WTC11 (cell line): Measurements from ENCODE around the gene PSENEN. TPM values are rescaled to one million over a fixed set of nuclear protein-coding genes. Genes with fewer than 3 reads are reported as not detected.

ENCODE experiments used
- ATAC-seq: fragments of 200-7000 bp; cut with Tn5 transposase; 2 replicates; pipeline ENCODE4 v1.10.0; 2021; ENCODE audit warnings: mild to moderate bottlenecking, moderate library complexity
- CTCF ChIA-PET: fragments of 300-600 bp; sonication (Branson Sonifier 250); formaldehyde crosslinking; loops from one replicate; lab custom pipeline; 2021; ENCODE audit warnings: antibody characterized with exemption; lab: Charles Lee
- POLR2A ChIA-PET: fragments of 350-600 bp; sonication (Branson Sonifier 250); formaldehyde crosslinking; loops from one replicate; lab custom pipeline; 2021; ENCODE audit warnings: antibody characterized with exemption; lab: Charles Lee
- DNase-seq: peaks from one replicate; pipeline ENCODE4 v3.0.0; 2021; ENCODE audit warnings: low spot score
- H3K27ac Mint-ChIP-seq: 2 replicates; pipeline ENCODE4 v1.8.0; 2021; ENCODE audit warnings: mixed read lengths
- H3K27me3 Mint-ChIP-seq: 2 replicates; pipeline ENCODE4 v1.8.0; 2021; ENCODE audit warnings: low read depth, mild to moderate bottlenecking, moderate library complexity, mixed read lengths
- H3K36me3 Mint-ChIP-seq: 2 replicates; pipeline ENCODE4 v1.8.0; 2021; ENCODE audit warnings: mixed read lengths
- H3K4me1 Mint-ChIP-seq: 2 replicates; pipeline ENCODE4 v1.8.0; 2022; ENCODE audit warnings: mixed read lengths
- H3K4me3 Mint-ChIP-seq: 2 replicates; pipeline ENCODE4 v1.8.0; 2021; ENCODE audit warnings: mild to moderate bottlenecking, moderate library complexity, mixed read lengths
- H3K9me3 Mint-ChIP-seq: 2 replicates; pipeline ENCODE4 v1.8.0; 2021; ENCODE audit warnings: mixed read lengths
- CDX4 ChIP-seq: fragments of 250-450 bp; sonication (Bioruptor Pico); IDR thresholded peaks from 2 replicates; pipeline ENCODE4 v1.9.0; 2021; ENCODE audit warnings: moderate library complexity, mild to moderate bottlenecking, inconsistent platforms, borderline replicate concordance
- CREM ChIP-seq: sonication (generic); formaldehyde crosslinking; IDR thresholded peaks from 2 replicates; pipeline ENCODE4 v1.8.1; 2022; ENCODE audit warnings: mild to moderate bottlenecking, missing genetic modification reagents, moderate library complexity
- CTCF ChIP-seq: fragments of 200-600 bp; IDR thresholded peaks from 2 replicates; pipeline ENCODE4 v1.8.0; 2022; ENCODE audit warnings: antibody characterized with exemption
- ERG ChIP-seq: fragments of 250-450 bp; sonication (Bioruptor Pico); IDR thresholded peaks from 2 replicates; pipeline ENCODE4 v1.8.0; 2021; ENCODE audit warnings: mild to moderate bottlenecking
- FOXJ3 ChIP-seq: sonication (generic); formaldehyde crosslinking; IDR thresholded peaks from 2 replicates; pipeline ENCODE4 v1.9.0; 2021; ENCODE audit warnings: missing genetic modification reagents, mild to moderate bottlenecking, borderline replicate concordance
- FOXK1 ChIP-seq: sonication (generic); formaldehyde crosslinking; IDR thresholded peaks from 2 replicates; pipeline ENCODE4 v1.8.0; 2022; ENCODE audit warnings: mild to moderate bottlenecking, moderate library complexity, missing genetic modification reagents
- GTF2I ChIP-seq: fragments of 250-450 bp; sonication (Bioruptor Pico); conservative IDR thresholded peaks from 2 replicates; pipeline ENCODE4 v1.4.0; 2021; ENCODE audit warnings: mild to moderate bottlenecking
- MLX ChIP-seq: sonication (generic); formaldehyde crosslinking; IDR thresholded peaks from 2 replicates; pipeline ENCODE4 v1.8.1; 2023; ENCODE audit warnings: mild to moderate bottlenecking, missing genetic modification reagents, moderate library complexity
- MYBL2 ChIP-seq: sonication (generic); formaldehyde crosslinking; IDR thresholded peaks from 2 replicates; pipeline ENCODE4 v1.8.1; 2023; ENCODE audit warnings: mild to moderate bottlenecking, moderate library complexity, missing genetic modification reagents
- OVOL2 ChIP-seq: fragments of 250-450 bp; sonication (Bioruptor Pico); IDR thresholded peaks from 2 replicates; pipeline ENCODE4 v1.9.0; 2021; ENCODE audit warnings: mild to moderate bottlenecking, borderline replicate concordance
- PRDM15 ChIP-seq: sonication (generic); formaldehyde crosslinking; IDR thresholded peaks from 2 replicates; pipeline ENCODE4 v1.8.0; 2022; ENCODE audit warnings: missing genetic modification reagents
- PREB ChIP-seq: sonication (generic); formaldehyde crosslinking; IDR thresholded peaks from 2 replicates; pipeline ENCODE4 v1.8.1; 2022; ENCODE audit warnings: mild to moderate bottlenecking, missing genetic modification reagents, moderate library complexity, borderline replicate concordance
- SMAD3 ChIP-seq: sonication (generic); formaldehyde crosslinking; IDR thresholded peaks from 2 replicates; pipeline ENCODE4 v1.8.0; 2022; ENCODE audit warnings: missing genetic modification reagents, mild to moderate bottlenecking, borderline replicate concordance
- SMAD4 ChIP-seq: sonication (generic); formaldehyde crosslinking; IDR thresholded peaks from 2 replicates; pipeline ENCODE4 v1.8.0; 2022; ENCODE audit warnings: mild to moderate bottlenecking, missing genetic modification reagents
- ZBTB21 ChIP-seq: sonication (generic); formaldehyde crosslinking; IDR thresholded peaks from 2 replicates; pipeline ENCODE4 v1.8.1; 2023; ENCODE audit warnings: mild to moderate bottlenecking, missing genetic modification reagents, borderline replicate concordance
- ZNF138 ChIP-seq: sonication (generic); formaldehyde crosslinking; conservative IDR thresholded peaks from 2 replicates; pipeline ENCODE4 v1.8.1; 2022; ENCODE audit warnings: mild to moderate bottlenecking, moderate library complexity, missing genetic modification reagents
- ZNF263 ChIP-seq: sonication (generic); formaldehyde crosslinking; IDR thresholded peaks from 2 replicates; pipeline ENCODE4 v1.8.1; 2022; ENCODE audit warnings: low read depth, mild to moderate bottlenecking, moderate library complexity, missing genetic modification reagents
- ZNF416 ChIP-seq: fragments of 250-450 bp; sonication (Bioruptor Pico); IDR thresholded peaks from 2 replicates; pipeline ENCODE4 v1.9.0; 2021; ENCODE audit warnings: mild to moderate bottlenecking, inconsistent platforms
- ZSCAN18 ChIP-seq: fragments of 250-450 bp; sonication (Bioruptor Pico); IDR thresholded peaks from 2 replicates; pipeline ENCODE4 v2.1.2; 2022; ENCODE audit warnings: mild to moderate bottlenecking, moderate library complexity
- total RNA-seq: library from RNA; stranded (reverse); gene quantifications from 3 replicates; pipeline ENCODE4 v1.2.3, GENCODE V29; 2021

PSENEN gene
- total RNA-seq, 1 experiment from 2014 or later: 80.3 TPM

- TF ChIP-seq PRDM15 (CRISPR knock-in tag): no peak
- TF ChIP-seq SMAD4 (CRISPR knock-in tag): no peak
- TF ChIP-seq FOXJ3: no peak
- TF ChIP-seq MYBL2 (CRISPR knock-in tag): no peak
Measured at GRCh38 chr19:35738887-35739229, 6.6 kb upstream of the PSENEN start (continued).

- DNase-seq (no peak), ATAC-seq (no peak)
- CTCF ChIA-PET: interaction anchor here (0.7 to 1.6 kb wide), 11 partner anchors 9 to 192 kb away, joined by 3 to 25 read pairs (median 6); partner anchors contain the start of gene LIN37
Measured at GRCh38 chr19:35739275-35740107, 6.0 kb upstream of the PSENEN start.

GRCh38 chr19:35740108-35740422 lies 5.4 kb upstream of the PSENEN start:
- Mint-ChIP-seq H3K36me3 (peaks cover 21% of the 10 kb centered on the region), H3K4me3 (peak overlapping the region; percentile 81), H3K9me3 (no peaks in the 10 kb centered on the region), H3K27ac (no peak overlapping the region), H3K4me1 (peaks cover 11% of the 10 kb centered on the region), H3K27me3 (no peaks in the 10 kb centered on the region)
- no peak for DNase-seq
- POLR2A ChIA-PET: interaction anchor here (0.9 to 1.3 kb wide), 12 partner anchors 9 to 268 kb away, joined by 3 to 13 read pairs (median 4); partner anchors contain the start of genes HSPB6, PROSER3 and SYNE4
- CTCF ChIA-PET: interaction anchor here (0.9 to 1.6 kb wide), 17 partner anchors 8 to 230 kb away, joined by 3 to 25 read pairs (median 5); partner anchors contain the start of gene LIN37
- ATAC-seq: no peak
- TF ChIP-seq OVOL2 (no peak), ZNF263 (no peak), CDX4 (CRISPR knock-in tag) (no peak), FOXK1 (CRISPR knock-in tag) (no peak), ERG (CRISPR knock-in tag) (no peak), CTCF (no peak), ZBTB21 (CRISPR knock-in tag) (no peak), GTF2I (CRISPR knock-in tag) (no peak)

More at GRCh38 chr19:35739275-35740107, 6.0 kb upstream of the PSENEN start:
- Mint-ChIP-seq H3K27me3 (no peaks in the 10 kb centered on the region), H3K36me3 (peaks cover 26% of the 10 kb centered on the region), H3K4me1 (peaks cover 10% of the 10 kb centered on the region), H3K27ac (no peak overlapping the region; the same call in 1 of the 2 replicates), H3K4me3 (peak overlapping the region; percentile 81), H3K9me3 (no peaks in the 10 kb centered on the region)
- TF ChIP-seq PREB (CRISPR knock-in tag) (no peak), ZSCAN18 (CRISPR knock-in tag) (no peak), ZNF416 (no peak), ZNF138 (no peak), MLX (CRISPR knock-in tag) (0 out of 2 replicates have a peak, but pooled peaks have one; percentile 27), SMAD3 (CRISPR knock-in tag) (no peak), CREM (CRISPR knock-in tag) (no peak)
- POLR2A ChIA-PET: interaction anchor here (0.8 to 1.3 kb wide), 8 partner anchors 9 to 269 kb away, joined by 3 to 10 read pairs (median 3); partner anchors contain the start of gene SYNE4
